NT2/D1 (cell line): ENCODE data around the gene LAMB1.

Source experiments
- DNase-seq: peaks from one replicate; pipeline ENCODE4 v3.0.0-alpha.2; 2011; ENCODE audit warnings: low read depth, low spot score
- H3K27me3 ChIP-seq: 2 replicates; pipeline ENCODE4 v1.6.0; 2011; ENCODE audit warnings: mild to moderate bottlenecking; ENCODE audit not compliant: insufficient read length, insufficient read depth
- H3K36me3 ChIP-seq: 2 replicates; pipeline ENCODE4 v1.6.1; 2011; ENCODE audit warnings: mild to moderate bottlenecking, low read length, mixed read lengths; ENCODE audit not compliant: insufficient read depth, insufficient read length
- H3K4me1 ChIP-seq: 2 replicates; pipeline ENCODE4 v1.5.1; 2011; ENCODE audit not compliant: insufficient read depth, insufficient read length
- H3K4me3 ChIP-seq: 2 replicates; pipeline ENCODE4 v1.5.1; 2011; ENCODE audit warnings: low read depth; ENCODE audit not compliant: insufficient read length
- H3K9ac ChIP-seq: 2 replicates; pipeline ENCODE4 v1.6.0; 2011; ENCODE audit warnings: low read depth; ENCODE audit not compliant: insufficient read length
- H3K9me3 ChIP-seq: 2 replicates; pipeline ENCODE4 v1.5.1; 2011; ENCODE audit warnings: mild to moderate bottlenecking, low read length; ENCODE audit not compliant: insufficient read depth
- SUZ12 ChIP-seq: IDR thresholded peaks from 2 replicates; pipeline ENCODE4 v1.6.1; 2011; ENCODE audit not compliant: insufficient read length, insufficient read depth; ENCODE audit errors: extremely low read depth
- YY1 ChIP-seq: IDR thresholded peaks from 2 replicates; pipeline ENCODE4 v1.6.1; 2011; ENCODE audit not compliant: insufficient read length, insufficient read depth
- ZNF274 ChIP-seq: IDR thresholded peaks from 2 replicates; pipeline ENCODE4 v1.6.1; 2011; ENCODE audit warnings: mild to moderate bottlenecking, low read depth, low read length

Gene LAMB1

GRCh38 chr7:107948645-107949442, 54.1 kb downstream of the LAMB1 start:
- Histone ChIP-seq H3K36me3 (peaks cover 90% of the 10 kb centered on the region), H3K27me3 (no peaks in the 10 kb centered on the region), H3K9me3 (no peaks in the 10 kb centered on the region), H3K9ac (no peak overlapping the region), H3K4me1 (peaks cover 4% of the 10 kb centered on the region), H3K4me3 (no peak overlapping the region)
- TF ChIP-seq ZNF274 (no peak), YY1 (no peak)
- no peak for DNase-seq

- H3K4me3 ChIP-seq, result no peak overlapping the region
- DNase-seq, result no peak
- peaks cover 2% of the 10 kb centered on the region for H3K4me1 ChIP-seq
- TF ChIP-seq YY1 (no peak), SUZ12 (no peak), ZNF274 (no peak)
- H3K36me3 ChIP-seq, result peaks cover 94% of the 10 kb centered on the region
- H3K9me3 ChIP-seq, result no peaks in the 10 kb centered on the region
- no peak overlapping the region for H3K9ac ChIP-seq
- no peaks in the 10 kb centered on the region for H3K27me3 ChIP-seq
Measured at GRCh38 chr7:107946881-107947280, 56.1 kb downstream of the LAMB1 start.

- no peak overlapping the region for H3K4me3 ChIP-seq
- no peak overlapping the region for H3K9ac ChIP-seq
- TF ChIP-seq ZNF274 (no peak), YY1 (no peak), SUZ12 (no peak)
- peaks cover 89% of the 10 kb centered on the region for H3K36me3 ChIP-seq
- H3K4me1 ChIP-seq, result no peaks in the 10 kb centered on the region
- H3K9me3 ChIP-seq, result no peaks in the 10 kb centered on the region
- DNase-seq, result no peak
- no peaks in the 10 kb centered on the region for H3K27me3 ChIP-seq
Measured at GRCh38 chr7:107946451-107946850, 56.5 kb downstream of the LAMB1 start.

GRCh38 chr7:107945332-107945731, 57.6 kb downstream of the LAMB1 start:
- Histone ChIP-seq H3K4me3 (no peak overlapping the region), H3K4me1 (no peaks in the 10 kb centered on the region), H3K27me3 (no peaks in the 10 kb centered on the region), H3K9ac (no peak overlapping the region), H3K36me3 (peaks cover 82% of the 10 kb centered on the region), H3K9me3 (no peaks in the 10 kb centered on the region)
- no peak for TF ChIP-seq ZNF274
- TF ChIP-seq YY1, result no peak
- no peak for TF ChIP-seq SUZ12
- no peak for DNase-seq

GRCh38 chr7:107944411-107945169, 58.4 kb downstream of the LAMB1 start:
- Histone ChIP-seq H3K4me3 (no peak overlapping the region), H3K9ac (no peak overlapping the region), H3K9me3 (no peaks in the 10 kb centered on the region), H3K27me3 (no peaks in the 10 kb centered on the region), H3K4me1 (no peaks in the 10 kb centered on the region), H3K36me3 (peaks cover 85% of the 10 kb centered on the region)
- TF ChIP-seq ZNF274, result no peak
- TF ChIP-seq YY1, result no peak
- no peak for TF ChIP-seq SUZ12
- no peak for DNase-seq

GRCh38 chr7:107943018-107943417, 59.9 kb downstream of the LAMB1 start:
- Histone ChIP-seq H3K9ac (no peak overlapping the region), H3K4me3 (no peak overlapping the region), H3K36me3 (peaks cover 83% of the 10 kb centered on the region), H3K4me1 (no peaks in the 10 kb centered on the region), H3K27me3 (no peaks in the 10 kb centered on the region), H3K9me3 (no peaks in the 10 kb centered on the region)
- no peak for TF ChIP-seq ZNF274
- TF ChIP-seq SUZ12, result no peak
- no peak for TF ChIP-seq YY1
- DNase-seq, result no peak

- TF ChIP-seq SUZ12 (no peak), YY1 (no peak), ZNF274 (no peak)
- Histone ChIP-seq H3K36me3 (peaks cover 81% of the 10 kb centered on the region), H3K9ac (no peak overlapping the region), H3K27me3 (no peaks in the 10 kb centered on the region), H3K4me3 (no peak overlapping the region), H3K4me1 (peaks cover 3% of the 10 kb centered on the region), H3K9me3 (no peaks in the 10 kb centered on the region)
- DNase-seq, result no peak
Measured at GRCh38 chr7:107940951-107941350, 62.0 kb downstream of the LAMB1 start.
